Sigmoid colon (tissue), 4 donors: ENCODE data around the gene PON3.

Source experiments
- EP300 ChIP-seq, 4 donors: sonication (generic); formaldehyde crosslinking; IDR thresholded peaks; one replicate each; pipeline ENCODE4 v1.6.1; 2017; ENCODE audit warnings: antibody characterized with exemption in 4 of 4
- TF ChIP-seq, protein P1 (sequence below), 4 experiments: fragments of 450-650 bp in 3 of 4; fragments of 200-600 bp in 1 of 4; IDR thresholded peaks; one replicate each; pipeline ENCODE4 v1.5.1; 2016 to 2019; ENCODE audit warnings: antibody characterized with exemption in 4 of 4, mild to moderate bottlenecking in 3 of 4, moderate library complexity in 2 of 4

DNA sequence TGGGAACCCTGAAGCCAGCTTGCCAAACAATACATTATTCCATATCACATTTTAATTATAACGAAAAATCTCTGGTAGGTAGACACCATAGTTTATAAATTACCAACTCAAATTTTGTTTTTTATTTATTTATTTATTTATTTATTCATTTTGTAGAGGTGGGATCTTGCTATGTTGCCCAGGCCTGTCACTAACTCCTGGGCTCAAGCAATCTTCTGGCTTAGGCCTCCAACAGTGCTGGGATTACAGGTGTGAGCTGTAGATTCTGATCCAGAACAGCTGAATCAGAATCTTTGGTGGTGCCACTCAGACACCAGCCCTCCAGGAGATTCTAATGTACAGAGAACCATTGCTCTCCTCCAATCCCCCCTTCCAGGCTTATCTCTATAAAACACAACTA lies 37.0 kb upstream of the PON3 start:
- TF ChIP-seq, protein P1, sequence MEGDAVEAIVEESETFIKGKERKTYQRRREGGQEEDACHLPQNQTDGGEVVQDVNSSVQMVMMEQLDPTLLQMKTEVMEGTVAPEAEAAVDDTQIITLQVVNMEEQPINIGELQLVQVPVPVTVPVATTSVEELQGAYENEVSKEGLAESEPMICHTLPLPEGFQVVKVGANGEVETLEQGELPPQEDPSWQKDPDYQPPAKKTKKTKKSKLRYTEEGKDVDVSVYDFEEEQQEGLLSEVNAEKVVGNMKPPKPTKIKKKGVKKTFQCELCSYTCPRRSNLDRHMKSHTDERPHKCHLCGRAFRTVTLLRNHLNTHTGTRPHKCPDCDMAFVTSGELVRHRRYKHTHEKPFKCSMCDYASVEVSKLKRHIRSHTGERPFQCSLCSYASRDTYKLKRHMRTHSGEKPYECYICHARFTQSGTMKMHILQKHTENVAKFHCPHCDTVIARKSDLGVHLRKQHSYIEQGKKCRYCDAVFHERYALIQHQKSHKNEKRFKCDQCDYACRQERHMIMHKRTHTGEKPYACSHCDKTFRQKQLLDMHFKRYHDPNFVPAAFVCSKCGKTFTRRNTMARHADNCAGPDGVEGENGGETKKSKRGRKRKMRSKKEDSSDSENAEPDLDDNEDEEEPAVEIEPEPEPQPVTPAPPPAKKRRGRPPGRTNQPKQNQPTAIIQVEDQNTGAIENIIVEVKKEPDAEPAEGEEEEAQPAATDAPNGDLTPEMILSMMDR (IDR thresholded peaks at IDR 0.05), result no peak
- TF ChIP-seq EP300 (IDR thresholded peaks at IDR 0.05), result no peak
